ENCODE measurements around the gene EMCN. TPM values are rescaled to one million over a fixed set of nuclear protein-coding genes. Genes with fewer than 3 reads are reported as not detected.

The EMCN gene
- total RNA-seq, 1 experiment from 2014 or later: not detected

- Mint-ChIP-seq H3K27me3 (ENCODE audit: low read depth) (no peaks in the 10 kb centered on the region), H3K9me3 (no peaks in the 10 kb centered on the region), H3K4me1 (peaks cover 2% of the 10 kb centered on the region in 2 experiments; a peak in 2 of 4 replicates), H3K4me3 (no peak overlapping the region), H3K36me3 (ENCODE audit: insufficient read depth in 1 of 3, low read depth in 3 of 3) (no peaks in the 10 kb centered on the region; a peak in 1 of 7 replicates), H3K27ac (no peak overlapping the region)
- H2AK5ac ChIP-seq (ENCODE audit: insufficient read length, low read length): no peak overlapping the region
- no peak overlapping the region for H2BK20ac ChIP-seq (ENCODE audit: low read depth, low read length, poor library complexity, severe bottlenecking)
- H3K79me2 ChIP-seq (ENCODE audit: insufficient read depth, low read length): no peaks in the 10 kb centered on the region
- no peak overlapping the region for H3T11ph ChIP-seq (ENCODE audit: low read length)
- H2AFZ ChIP-seq (ENCODE audit: low read length): no peak overlapping the region
- WGBS (ENCODE audit: extremely low coverage, insufficient read length, low lambda C conversion rate): no CpG with 5 or more reads among the region's 1 CpG
- no peak overlapping the region for H4K91ac ChIP-seq (ENCODE audit: insufficient read length, low read depth, low read length)
- no peaks in the 10 kb centered on the region for H3K27me3 ChIP-seq (ENCODE audit: insufficient read depth, low read length)
- H2BK120ac ChIP-seq (ENCODE audit: low read depth, low read length, poor library complexity, severe bottlenecking): no peak overlapping the region
- H4K20me1 ChIP-seq (ENCODE audit: control insufficient read depth, insufficient read depth, insufficient read length): no peaks in the 10 kb centered on the region
- H3K27ac ChIP-seq (ENCODE audit: insufficient read length, low read depth, low read length): no peak overlapping the region
- H3K14ac ChIP-seq (ENCODE audit: insufficient read depth, low read length): no peak overlapping the region
- H3K23ac ChIP-seq (ENCODE audit: insufficient read length, low read depth, low read length): no peak overlapping the region
- H3K9me3 ChIP-seq (ENCODE audit: control insufficient read depth, low read depth, low read length): no peaks in the 10 kb centered on the region
- no peak overlapping the region for H3K9ac ChIP-seq (ENCODE audit: extremely low read depth, insufficient read length, low read length)
- no peak overlapping the region for H2BK5ac ChIP-seq (ENCODE audit: insufficient read length, low read length)
- H3K23me2 ChIP-seq (ENCODE audit: insufficient read length, low read depth, low read length, poor library complexity, severe bottlenecking): no peaks in the 10 kb centered on the region
- H3K4me1 ChIP-seq (ENCODE audit: insufficient read depth, low read length): no peaks in the 10 kb centered on the region
- no peak overlapping the region for H2BK15ac ChIP-seq (ENCODE audit: low read depth, low read length)
- no peak overlapping the region for H4K8ac ChIP-seq (replicated peaks; ENCODE audit: insufficient read length, low read depth, low read length)
- H3K4ac ChIP-seq (ENCODE audit: low read depth, low read length): no peak overlapping the region
- H3K56ac ChIP-seq (ENCODE audit: insufficient read length, low read depth, low read length): no peak overlapping the region
- no peak overlapping the region for H3K18ac ChIP-seq (ENCODE audit: insufficient read length, low read depth, low read length)
- H3K79me1 ChIP-seq (ENCODE audit: insufficient read depth, low read depth, low read length, poor library complexity, severe bottlenecking): no peaks in the 10 kb centered on the region
- no peak overlapping the region for H2BK12ac ChIP-seq (ENCODE audit: insufficient read length, low read depth, low read length)
- no peak overlapping the region for H4K5ac ChIP-seq (ENCODE audit: insufficient read length, low read depth, low read length)
- no peak overlapping the region for H3K4me2 ChIP-seq (ENCODE audit: insufficient read depth, insufficient read length, low read length)
- TF ChIP-seq CTCF (conservative IDR thresholded peaks at IDR 0.05): no peak
- DNase-seq: no peak
Measured at GRCh38 chr4:100469555-100469954, 48.3 kb downstream of the EMCN start.

Measured in H9 (cell line).